Calu3 (cell line): ENCODE data around the gene MAP4K2. TPM values are rescaled to one million over a fixed set of nuclear protein-coding genes. Genes with fewer than 3 reads are reported as not detected.
A peak's percentile ranks its signal among the peaks of the same experiment; 100 is the strongest.
"Not testable (repeated sequence)": the region's sequence is repeated elsewhere in the genome, so short reads cannot be mapped to it uniquely, and the experiment has no call there.

Source experiments
- BruUV-seq: library from RNA; stranded (reverse); fragments of 400-500 nt; replicated peaks from 2 replicates; lab custom pipeline; 2021; lab: Mats Ljungman, UMichigan
- CTCF ChIA-PET: fragments of 300-600 bp; sonication (Branson Sonifier 250); formaldehyde crosslinking; loops from one replicate; lab custom pipeline; 2022; ENCODE audit warnings: antibody characterized with exemption; lab: Charles Lee
- DNase-seq: peaks from one replicate; pipeline ENCODE4 v3.0.0; 2022
- H3K27ac Mint-ChIP-seq: one replicate; pipeline ENCODE4 v1.8.0; 2022; ENCODE audit warnings: mixed read lengths; ENCODE audit not compliant: unreplicated experiment
- H3K27me3 Mint-ChIP-seq: one replicate; pipeline ENCODE4 v1.8.0; 2022; ENCODE audit warnings: mixed read lengths; ENCODE audit not compliant: unreplicated experiment
- H3K36me3 Mint-ChIP-seq: one replicate; pipeline ENCODE4 v1.8.0; 2022; ENCODE audit warnings: mild to moderate bottlenecking, moderate library complexity, mixed read lengths; ENCODE audit not compliant: insufficient read depth, unreplicated experiment
- H3K4me1 Mint-ChIP-seq: one replicate; pipeline ENCODE4 v1.8.0; 2022; ENCODE audit warnings: mild to moderate bottlenecking, low read depth, mixed read lengths; ENCODE audit not compliant: unreplicated experiment
- H3K4me3 Mint-ChIP-seq: one replicate; pipeline ENCODE4 v1.8.0; 2022; ENCODE audit warnings: mild to moderate bottlenecking, low read depth, moderate library complexity, mixed read lengths; ENCODE audit not compliant: unreplicated experiment
- H3K9me3 Mint-ChIP-seq: one replicate; pipeline ENCODE4 v1.8.0; 2022; ENCODE audit warnings: low read depth, mixed read lengths; ENCODE audit not compliant: unreplicated experiment
- CTCF ChIP-seq: fragments of 200-600 bp; IDR thresholded peaks from one replicate; pipeline ENCODE4 v1.8.0; 2022; ENCODE audit warnings: antibody characterized with exemption; ENCODE audit not compliant: unreplicated experiment
- intact Hi-C: fragments of 100-400 bp; cut with micrococcal nuclease; formaldehyde crosslinking; loops from one replicate; pipeline ENCODE4 v1.10.0; 2022; ENCODE audit not compliant: unreplicated experiment
- total RNA-seq: library from RNA; stranded (reverse); gene quantifications from 2 replicates; pipeline ENCODE4 v1.2.3, GENCODE V29; 2022

The MAP4K2 gene
- total RNA-seq, 1 experiment from 2014 or later, result 17.4 TPM

GRCh38 chr11:64848826-64849597 is 46.0 kb upstream of the MAP4K2 start:
- H3K27ac Mint-ChIP-seq, result peak overlapping the region; percentile 72
- BruUV-seq, result no TSS peak
- peak; percentile 76 for DNase-seq
- CTCF ChIA-PET, result interaction anchor here (0.5 to 4.3 kb wide), 15 partner anchors 10 to 468 kb away, joined by 3 to 49 read pairs (median 4); partner anchors contain the start of genes ARL2, ATG2A, BATF2 and EHD1
- H3K4me3 Mint-ChIP-seq, result no peak overlapping the region
- H3K4me1 Mint-ChIP-seq, result peaks cover 59% of the 10 kb centered on the region
- no peaks in the 10 kb centered on the region for H3K9me3 Mint-ChIP-seq
- intact Hi-C loops, result loop anchor here (5.0 to 10.0 kb wide), 3 partner anchors 148 to 266 kb away; partner anchors contain the start of genes ARL2, BATF2, TM7SF2 and ZNHIT2
- H3K36me3 Mint-ChIP-seq, result peaks cover 56% of the 10 kb centered on the region
- peak; percentile 18 for TF ChIP-seq CTCF
- no peaks in the 10 kb centered on the region for H3K27me3 Mint-ChIP-seq

GRCh38 chr11:64848214-64848825 is 45.3 kb upstream of the MAP4K2 start:
- peak overlapping the region; percentile 72 for H3K27ac Mint-ChIP-seq

GRCh38 chr11:64846998-64847666 is 44.1 kb upstream of the MAP4K2 start:
- peaks cover 65% of the 10 kb centered on the region for H3K4me1 Mint-ChIP-seq
- peak; percentile 97 for DNase-seq
- no TSS peak for BruUV-seq
- peaks cover 55% of the 10 kb centered on the region for H3K36me3 Mint-ChIP-seq
- no peaks in the 10 kb centered on the region for H3K9me3 Mint-ChIP-seq
- H3K27ac Mint-ChIP-seq, result peak overlapping the region; percentile 33
- peak; percentile 94 for TF ChIP-seq CTCF
- H3K27me3 Mint-ChIP-seq, result no peaks in the 10 kb centered on the region
- CTCF ChIA-PET, result interaction anchor here (0.6 to 4.3 kb wide), 9 partner anchors 21 to 160 kb away, joined by 3 to 49 read pairs (median 12); partner anchors contain the start of genes BATF2 and EHD1
- no peak overlapping the region for H3K4me3 Mint-ChIP-seq
- intact Hi-C loops, result loop anchor here (2.0 to 10.0 kb wide), 4 partner anchors 42 to 268 kb away; partner anchors contain the start of genes ARL2, BATF2, TM7SF2 and ZNHIT2

More at GRCh38 chr11:64848214-64848825, 45.3 kb upstream of the MAP4K2 start:
- CTCF ChIA-PET, result interaction anchor here (0.5 to 4.3 kb wide), 17 partner anchors 9 to 166 kb away, joined by 3 to 49 read pairs (median 4); partner anchors contain the start of genes ARL2, ATG2A, BATF2 and EHD1
- H3K27me3 Mint-ChIP-seq, result no peaks in the 10 kb centered on the region
- intact Hi-C loops, result loop anchor here (5.0 to 10.0 kb wide), 3 partner anchors 149 to 266 kb away; partner anchors contain the start of genes ARL2, BATF2, TM7SF2 and ZNHIT2
- BruUV-seq, result no TSS peak
- peaks cover 64% of the 10 kb centered on the region for H3K4me1 Mint-ChIP-seq
- H3K36me3 Mint-ChIP-seq, result peaks cover 57% of the 10 kb centered on the region
- TF ChIP-seq CTCF, result no peak
- H3K9me3 Mint-ChIP-seq, result no peaks in the 10 kb centered on the region
- no peak overlapping the region for H3K4me3 Mint-ChIP-seq
- DNase-seq, result no peak

- not testable (repeated sequence) for BruUV-seq, H3K9me3 Mint-ChIP-seq, H3K27ac Mint-ChIP-seq, H3K27me3 Mint-ChIP-seq, DNase-seq
- CTCF ChIA-PET, result interaction anchor here (1.0 to 4.3 kb wide), 3 partner anchors 42 to 151 kb away, joined by 3 to 49 read pairs (median 11); partner anchors contain the start of gene BATF2
- peaks cover 52% of the 10 kb centered on the region for H3K36me3 Mint-ChIP-seq
- H3K4me3 Mint-ChIP-seq, result peak overlapping the region; percentile 92
- peaks cover 51% of the 10 kb centered on the region for H3K4me1 Mint-ChIP-seq
- intact Hi-C loops, result loop anchor here (2.0 to 10.0 kb wide), 4 partner anchors 43 to 269 kb away; partner anchors contain the start of genes ARL2, BATF2, TM7SF2 and ZNHIT2
Measured at GRCh38 chr11:64845776-64846129, 42.7 kb upstream of the MAP4K2 start.
